GM12878 (cell line): ENCODE results near the gene CDC16. TPM values are rescaled to one million over a fixed set of nuclear protein-coding genes. Genes with fewer than 3 reads are reported as not detected.
A peak's percentile ranks its signal among the peaks of the same experiment; 100 is the strongest.

Source experiments
- ATF7 ChIP-seq: fragments of 450-650 bp; IDR thresholded peaks from 2 replicates; pipeline ENCODE4 v1.6.1; 2016; ENCODE audit warnings: low read depth, mild to moderate bottlenecking
- BHLHE40 ChIP-seq, 2 experiments: fragments of 450-650 bp in 1 of 2; IDR thresholded peaks; 2 replicates each; pipeline ENCODE4 v1.6.1; 2011 to 2017; ENCODE audit warnings: low read depth in 2 of 2, borderline replicate concordance in 1 of 2, improper control_type of control experiment in 1 of 2, low read length in 1 of 2, mild to moderate bottlenecking in 1 of 2
- CBX5 ChIP-seq: sonication (generic); IDR thresholded peaks from 2 replicates; pipeline ENCODE4 v1.6.1; 2016; ENCODE audit warnings: low read depth, moderate library complexity, mild to moderate bottlenecking, inconsistent platforms
- CHD1 ChIP-seq: IDR thresholded peaks from 2 replicates; pipeline ENCODE4 v1.6.1; 2012; ENCODE audit warnings: low read depth, low read length, improper control_type of control experiment
- CHD2 ChIP-seq: IDR thresholded peaks from 2 replicates; pipeline ENCODE4 v1.6.1; 2011; ENCODE audit warnings: low read depth, low read length, improper control_type of control experiment, borderline replicate concordance
- CTCF ChIP-seq, 3 experiments: IDR thresholded peaks in 2 of 3; conservative IDR thresholded peaks in 1 of 3; 2 replicates each; pipeline ENCODE4 v1.5.1; 2011; ENCODE audit warnings: low read depth in 3 of 3, low read length in 3 of 3, mild to moderate bottlenecking in 3 of 3, control low read depth in 2 of 3, moderate library complexity in 2 of 3, inconsistent platforms in 1 of 3, mixed read lengths in 1 of 3; ENCODE audit not compliant: control insufficient read depth in 2 of 3, insufficient read depth in 1 of 3; ENCODE audit errors: extremely low read depth in 1 of 3
- E2F8 ChIP-seq: fragments of 450-650 bp; IDR thresholded peaks from 2 replicates; pipeline ENCODE4 v1.6.1; 2018; ENCODE audit warnings: mild to moderate bottlenecking, low read depth, moderate library complexity; ENCODE audit not compliant: partially characterized antibody
- KDM1A ChIP-seq: fragments of 200-600 bp; sonication (generic); IDR thresholded peaks from 2 replicates; pipeline ENCODE4 v1.6.1; 2016; ENCODE audit warnings: borderline replicate concordance
- MTA2 ChIP-seq: fragments of 450-650 bp; IDR thresholded peaks from 2 replicates; pipeline ENCODE4 v1.6.1; 2016; ENCODE audit warnings: low read depth, mild to moderate bottlenecking, moderate library complexity
- MYC ChIP-seq: IDR thresholded peaks from 2 replicates; pipeline ENCODE4 v1.6.1; 2011; ENCODE audit warnings: mild to moderate bottlenecking, low read length, moderate library complexity, inconsistent platforms; ENCODE audit not compliant: insufficient read depth, insufficient replicate concordance, insufficient read length, severe bottlenecking
- NR2C1 ChIP-seq: fragments of 450-650 bp; IDR thresholded peaks from 2 replicates; pipeline ENCODE4 v1.6.1; 2017; ENCODE audit warnings: antibody characterized with exemption, mild to moderate bottlenecking, moderate library complexity
- POU2F2 ChIP-seq: IDR thresholded peaks from 3 replicates; pipeline ENCODE4 v1.6.1; 2011; ENCODE audit warnings: low read depth, mild to moderate bottlenecking, low read length, borderline replicate concordance
- RAD21 ChIP-seq: IDR thresholded peaks from 2 replicates; pipeline ENCODE4 v1.6.1; 2011; ENCODE audit warnings: mild to moderate bottlenecking, low read depth, low read length, moderate library complexity; ENCODE audit not compliant: insufficient read depth
- RB1 ChIP-seq: fragments of 450-650 bp; formaldehyde crosslinking; IDR thresholded peaks from 2 replicates; pipeline ENCODE4 v1.6.1; 2017; ENCODE audit warnings: mild to moderate bottlenecking, borderline replicate concordance
- RCOR1 ChIP-seq: conservative IDR thresholded peaks from 2 replicates; pipeline ENCODE4 v1.6.1; 2012; ENCODE audit warnings: low read depth, low read length, improper control_type of control experiment
- RUNX3 ChIP-seq: IDR thresholded peaks from 2 replicates; pipeline ENCODE4 v1.6.1; 2012; ENCODE audit warnings: low read length, inconsistent platforms
- SIX5 ChIP-seq: IDR thresholded peaks from 2 replicates; pipeline ENCODE4 v1.6.1; 2011; ENCODE audit warnings: mild to moderate bottlenecking, low read depth, low read length, moderate library complexity; ENCODE audit not compliant: severe bottlenecking
- SPI1 ChIP-seq: IDR thresholded peaks from 2 replicates; pipeline ENCODE4 v1.6.1; 2011; ENCODE audit warnings: low read depth, mild to moderate bottlenecking, low read length, moderate library complexity, borderline replicate concordance; ENCODE audit not compliant: insufficient read depth
- SUZ12 ChIP-seq: fragments of 200-600 bp; sonication (generic); IDR thresholded peaks from one replicate; pipeline ENCODE4 v1.6.1; 2018; ENCODE audit warnings: antibody characterized with exemption, mild to moderate bottlenecking; ENCODE audit not compliant: unreplicated experiment
- YY1 ChIP-seq: IDR thresholded peaks from 2 replicates; pipeline ENCODE4 v1.6.1; 2011; ENCODE audit warnings: low read depth, mild to moderate bottlenecking, low read length
- polyA plus RNA-seq, 11 experiments: library from polyadenylated mRNA; depleted of rRNA in 4 of 11; unstranded in 6 of 11; stranded (reverse) in 5 of 11; fragments of >200 nt; fragmentation: Nextera tagmentation in 4 of 11; fragmentation: Illumina TruSeq in 1 of 11; extraction: Ambion mirVana in 4 of 11; extraction: Trizol in 1 of 11; gene quantifications; 1 replicate in 1 of 11; 2 replicates in 10 of 11; pipeline versions ENCODE4 v1.2.1 to v1.2.3, GENCODE V29; 2011 to 2016; ENCODE audit warnings: inconsistent platforms in 2 of 11, missing spikeins in 2 of 11, low read depth in 1 of 11
- total RNA-seq, 4 experiments: library from RNA; depleted of rRNA in 3 of 4; stranded (reverse); fragments of >200 nt in 3 of 4; fragmentation: Illumina TruSeq in 1 of 4; extraction: Trizol in 1 of 4; gene quantifications; 2 replicates each; pipeline versions ENCODE4 v1.2.1 to v1.2.3, GENCODE V29; 2013 to 2021
- TF ChIP-seq, protein P1 (sequence below): IDR thresholded peaks from 2 replicates; pipeline ENCODE4 v1.6.1; 2011; ENCODE audit warnings: low read depth, mild to moderate bottlenecking, low read length, moderate library complexity, borderline replicate concordance; ENCODE audit errors: extremely low read depth
- TF ChIP-seq, protein P2 (sequence below): fragments of 450-650 bp; conservative IDR thresholded peaks from 2 replicates; pipeline ENCODE4 v1.6.1; 2017; ENCODE audit warnings: mild to moderate bottlenecking, moderate library complexity

The CDC16 gene
- total and polyA plus RNA-seq, 10 of the 15 experiments (the other 5 are each of a cell fraction or from before 2014, with no cell fraction given), result 15.4 to 92.9 (median 31.4) TPM

- TF ChIP-seq CTCF (IDR thresholded peaks at IDR 0.05 in 2 of 3, conservative IDR thresholded peaks at IDR 0.05 in 1 of 3; ENCODE audit: control insufficient read depth in 2 of 3, extremely low read depth in 1 of 3, insufficient read depth in 1 of 3, low read depth in 3 of 3, low read length in 3 of 3), result peak in 1 of 3 experiments; percentile 8; a peak in 1 of 6 replicates
- peak; percentile 88 for TF ChIP-seq YY1
- no peak for TF ChIP-seq CHD2
- TF ChIP-seq CBX5, result peak; percentile 91; the same call in 1 of the 2 replicates
- no peak for TF ChIP-seq RCOR1
- peak; percentile 85 to 90 for TF ChIP-seq BHLHE40 (IDR thresholded peaks at IDR 0.05; ENCODE audit: borderline replicate concordance in 1 of 2, low read depth in 2 of 2, low read length in 1 of 2)
- 0 out of 2 replicates have a peak, but pooled peaks have one; percentile 29 for TF ChIP-seq NR2C1
- peak; percentile 87 for TF ChIP-seq E2F8
- TF ChIP-seq CHD1, result no peak
- TF ChIP-seq ATF7, result no peak
- TF ChIP-seq, protein P1, sequence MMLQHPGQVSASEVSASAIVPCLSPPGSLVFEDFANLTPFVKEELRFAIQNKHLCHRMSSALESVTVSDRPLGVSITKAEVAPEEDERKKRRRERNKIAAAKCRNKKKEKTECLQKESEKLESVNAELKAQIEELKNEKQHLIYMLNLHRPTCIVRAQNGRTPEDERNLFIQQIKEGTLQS, result no peak
- TF ChIP-seq RB1, result peak; percentile 64; the same call in 1 of the 2 replicates
- TF ChIP-seq, protein P2, sequence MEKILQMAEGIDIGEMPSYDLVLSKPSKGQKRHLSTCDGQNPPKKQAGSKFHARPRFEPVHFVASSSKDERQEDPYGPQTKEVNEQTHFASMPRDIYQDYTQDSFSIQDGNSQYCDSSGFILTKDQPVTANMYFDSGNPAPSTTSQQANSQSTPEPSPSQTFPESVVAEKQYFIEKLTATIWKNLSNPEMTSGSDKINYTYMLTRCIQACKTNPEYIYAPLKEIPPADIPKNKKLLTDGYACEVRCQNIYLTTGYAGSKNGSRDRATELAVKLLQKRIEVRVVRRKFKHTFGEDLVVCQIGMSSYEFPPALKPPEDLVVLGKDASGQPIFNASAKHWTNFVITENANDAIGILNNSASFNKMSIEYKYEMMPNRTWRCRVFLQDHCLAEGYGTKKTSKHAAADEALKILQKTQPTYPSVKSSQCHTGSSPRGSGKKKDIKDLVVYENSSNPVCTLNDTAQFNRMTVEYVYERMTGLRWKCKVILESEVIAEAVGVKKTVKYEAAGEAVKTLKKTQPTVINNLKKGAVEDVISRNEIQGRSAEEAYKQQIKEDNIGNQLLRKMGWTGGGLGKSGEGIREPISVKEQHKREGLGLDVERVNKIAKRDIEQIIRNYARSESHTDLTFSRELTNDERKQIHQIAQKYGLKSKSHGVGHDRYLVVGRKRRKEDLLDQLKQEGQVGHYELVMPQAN, result peak; percentile 75
- no peak for TF ChIP-seq MTA2
- peak; percentile 30 for TF ChIP-seq RUNX3
- TF ChIP-seq SUZ12, result no peak
- TF ChIP-seq RAD21, result no peak
- TF ChIP-seq SIX5, result peak; percentile 61
- TF ChIP-seq KDM1A, result no peak
- no peak for TF ChIP-seq SPI1
- TF ChIP-seq MYC, result peak; percentile 78
- TF ChIP-seq POU2F2, result peak; percentile 52; the same call in 1 of the 3 replicates
These were observed at the start of gene CDC16 (continued) for GRCh38 chr13:114234645-114235421.
